ENCODE measurements around the gene VAV2.

Gene VAV2

DNA sequence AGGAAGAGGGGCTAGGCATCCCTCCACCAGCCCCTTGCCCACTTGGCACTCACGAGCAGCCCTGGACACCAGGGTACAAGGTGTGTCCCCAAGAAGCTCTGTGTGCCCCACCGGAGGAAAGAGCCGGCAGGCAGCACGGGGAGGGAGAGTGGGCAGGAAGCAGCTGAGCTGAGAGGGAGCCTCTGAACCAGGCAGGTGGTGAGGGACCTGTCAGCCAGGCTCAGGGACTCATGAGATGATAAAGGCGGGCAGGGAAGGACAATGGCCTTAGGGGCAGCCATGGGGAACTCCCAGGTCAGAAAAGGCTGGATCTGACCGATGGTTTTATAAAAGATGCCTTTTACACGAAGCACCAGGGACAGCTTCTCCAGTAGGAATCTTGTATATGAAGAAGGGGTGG lies 112.0 kb downstream of the VAV2 start:
- TF ChIP-seq, protein P1, sequence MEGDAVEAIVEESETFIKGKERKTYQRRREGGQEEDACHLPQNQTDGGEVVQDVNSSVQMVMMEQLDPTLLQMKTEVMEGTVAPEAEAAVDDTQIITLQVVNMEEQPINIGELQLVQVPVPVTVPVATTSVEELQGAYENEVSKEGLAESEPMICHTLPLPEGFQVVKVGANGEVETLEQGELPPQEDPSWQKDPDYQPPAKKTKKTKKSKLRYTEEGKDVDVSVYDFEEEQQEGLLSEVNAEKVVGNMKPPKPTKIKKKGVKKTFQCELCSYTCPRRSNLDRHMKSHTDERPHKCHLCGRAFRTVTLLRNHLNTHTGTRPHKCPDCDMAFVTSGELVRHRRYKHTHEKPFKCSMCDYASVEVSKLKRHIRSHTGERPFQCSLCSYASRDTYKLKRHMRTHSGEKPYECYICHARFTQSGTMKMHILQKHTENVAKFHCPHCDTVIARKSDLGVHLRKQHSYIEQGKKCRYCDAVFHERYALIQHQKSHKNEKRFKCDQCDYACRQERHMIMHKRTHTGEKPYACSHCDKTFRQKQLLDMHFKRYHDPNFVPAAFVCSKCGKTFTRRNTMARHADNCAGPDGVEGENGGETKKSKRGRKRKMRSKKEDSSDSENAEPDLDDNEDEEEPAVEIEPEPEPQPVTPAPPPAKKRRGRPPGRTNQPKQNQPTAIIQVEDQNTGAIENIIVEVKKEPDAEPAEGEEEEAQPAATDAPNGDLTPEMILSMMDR (conservative IDR thresholded peaks at IDR 0.05; ENCODE audit: control insufficient read depth, insufficient read depth, low read depth, low read length) = no peak
- no peak for DNase-seq (ENCODE audit: low read depth)
- no peak overlapping the region for H3K4me3 ChIP-seq (ENCODE audit: control insufficient read depth, low read depth, low read length)

DNA sequence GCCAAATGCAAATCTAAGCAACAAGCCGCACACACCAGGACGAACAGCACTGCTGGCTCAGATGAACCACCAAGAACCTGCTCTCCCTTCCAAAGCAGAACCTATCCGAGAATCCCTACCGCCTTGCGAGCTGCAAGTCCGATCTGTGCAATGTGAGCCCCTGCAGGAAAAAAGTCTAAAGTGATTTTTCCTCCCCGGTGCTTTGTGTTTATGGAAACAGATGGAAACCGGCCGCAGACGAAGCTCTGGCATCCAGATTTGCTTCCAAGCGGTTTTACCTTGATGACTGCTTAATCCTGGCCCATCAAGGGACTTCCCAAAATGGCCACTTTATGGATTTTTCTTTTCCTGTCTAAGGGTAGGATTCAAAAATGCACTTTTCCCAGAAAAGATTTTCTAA lies 112.5 kb downstream of the VAV2 start:
- H3K4me3 ChIP-seq (ENCODE audit: control insufficient read depth, low read depth, low read length) = no peak overlapping the region
- no peak for DNase-seq (ENCODE audit: low read depth)
- TF ChIP-seq, protein P1 (conservative IDR thresholded peaks at IDR 0.05; ENCODE audit: control insufficient read depth, insufficient read depth, low read depth, low read length) = no peak

DNA sequence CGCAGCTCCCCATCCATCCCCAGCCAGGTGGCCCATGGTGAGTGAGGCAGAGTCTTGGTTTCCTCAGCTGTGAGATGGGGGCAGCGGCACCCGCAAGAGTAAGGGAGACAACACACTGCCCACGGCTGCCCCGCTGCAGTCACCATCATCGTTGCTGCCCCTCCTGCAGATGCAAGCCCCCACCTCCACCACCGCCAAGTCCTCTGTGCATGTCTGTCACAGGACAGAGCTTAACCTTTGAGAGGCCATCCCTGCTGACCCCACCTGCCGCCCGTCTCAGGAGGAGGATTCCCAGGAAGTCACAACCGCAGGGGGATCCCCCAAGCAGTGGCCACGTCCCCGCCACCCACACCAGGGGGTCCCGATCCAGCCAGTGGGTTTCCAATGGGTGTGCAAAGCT lies 113.7 kb downstream of the VAV2 start:
- no peak overlapping the region for H3K4me3 ChIP-seq (ENCODE audit: control insufficient read depth, low read depth, low read length)
- no peak for DNase-seq (ENCODE audit: low read depth)

DNA sequence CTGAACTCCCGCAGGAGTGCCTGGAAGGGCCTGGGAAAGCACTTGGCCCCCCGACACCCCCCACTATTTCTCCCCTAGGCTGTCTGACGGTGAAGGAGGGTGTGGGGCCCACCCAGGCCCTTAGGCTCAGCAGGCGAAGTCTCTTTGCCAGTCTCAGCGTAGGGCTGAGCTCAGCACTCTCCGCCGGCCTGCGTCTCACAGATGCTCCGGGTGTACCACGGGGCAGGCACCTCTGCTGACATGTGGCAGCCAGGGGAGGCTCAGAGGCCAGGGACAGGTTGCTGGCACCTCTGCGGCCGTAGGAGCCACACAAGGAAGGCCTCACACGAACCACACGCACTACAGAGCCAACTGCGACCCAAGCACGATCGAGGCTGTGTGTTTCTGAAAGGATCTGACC lies 114.2 kb downstream of the VAV2 start:
- TF ChIP-seq, protein P1 (conservative IDR thresholded peaks at IDR 0.05; ENCODE audit: control insufficient read depth, insufficient read depth, low read depth, low read length) = no peak
- no peak for DNase-seq (ENCODE audit: low read depth)
- H3K4me3 ChIP-seq (ENCODE audit: control insufficient read depth, low read depth, low read length) = no peak overlapping the region

More for the DNA sequence above, 113.7 kb downstream of the VAV2 start:
- TF ChIP-seq, protein P1 (conservative IDR thresholded peaks at IDR 0.05; ENCODE audit: control insufficient read depth, insufficient read depth, low read depth, low read length) = no peak

DNA sequence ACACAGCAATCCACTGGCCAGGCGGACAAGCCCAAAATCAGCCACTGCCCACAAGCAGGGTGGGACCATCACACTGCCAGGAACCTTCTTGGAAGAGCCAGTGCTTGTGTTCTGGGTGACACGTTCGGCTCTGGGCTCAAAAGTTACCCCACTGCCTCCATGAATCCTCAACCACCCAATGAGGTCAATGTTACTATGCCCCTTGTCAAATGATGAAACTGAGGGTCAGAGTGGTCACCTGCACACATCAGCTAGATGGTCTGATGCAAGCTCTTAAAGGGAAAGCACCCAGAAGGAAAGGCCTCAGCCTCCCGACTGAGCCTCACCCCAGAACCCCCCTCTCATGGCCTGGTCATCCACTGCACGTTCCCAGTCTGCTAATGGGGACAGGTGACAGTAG lies 114.8 kb downstream of the VAV2 start:
- DNase-seq (ENCODE audit: low read depth) = no peak
- TF ChIP-seq, protein P1 (conservative IDR thresholded peaks at IDR 0.05; ENCODE audit: control insufficient read depth, insufficient read depth, low read depth, low read length) = no peak
- H3K4me3 ChIP-seq (ENCODE audit: control insufficient read depth, low read depth, low read length) = no peak overlapping the region

DNA sequence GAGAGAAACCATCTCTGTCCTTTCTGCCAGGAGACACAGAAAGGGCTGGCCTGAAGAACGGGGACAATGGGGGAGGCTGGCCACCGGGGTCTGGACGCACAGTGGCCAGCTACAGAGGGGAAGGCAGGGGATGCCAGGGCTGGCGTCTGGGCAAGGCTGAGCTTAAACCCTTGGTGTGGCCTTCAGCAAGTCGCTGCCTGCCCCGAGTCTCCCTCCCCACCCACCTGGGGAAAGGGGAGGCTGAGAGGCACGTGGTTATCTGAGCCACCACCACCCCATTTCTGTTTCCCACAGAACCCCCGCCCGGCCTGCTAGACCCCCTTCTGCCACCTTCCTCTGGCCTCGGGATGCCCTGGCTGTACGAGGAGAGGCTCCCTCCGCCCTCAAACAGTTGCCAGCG lies 115.3 kb downstream of the VAV2 start:
- TF ChIP-seq, protein P1 (conservative IDR thresholded peaks at IDR 0.05; ENCODE audit: control insufficient read depth, insufficient read depth, low read depth, low read length) = no peak
- H3K4me3 ChIP-seq (ENCODE audit: control insufficient read depth, low read depth, low read length) = no peak overlapping the region
- DNase-seq (ENCODE audit: low read depth) = no peak

DNA sequence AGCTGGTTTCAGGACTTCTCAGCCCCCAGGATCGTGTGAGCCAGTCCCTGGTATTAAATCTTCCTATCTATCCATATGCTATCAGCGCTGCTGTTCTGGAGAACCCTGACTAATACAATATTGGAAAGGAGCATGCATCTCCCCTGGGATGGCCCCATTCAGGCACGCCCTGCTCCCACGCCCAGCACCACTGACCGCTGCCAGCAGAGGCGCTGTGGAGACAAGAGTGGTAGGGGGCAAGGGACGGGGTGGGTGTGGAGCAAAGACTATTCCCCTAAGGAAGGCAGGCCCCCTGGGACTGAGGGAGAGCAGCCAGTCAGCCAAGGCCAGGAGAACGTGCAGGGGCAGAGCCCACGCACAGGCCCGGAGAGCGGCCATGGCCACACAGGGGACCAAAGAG lies 116.0 kb downstream of the VAV2 start:
- H3K4me3 ChIP-seq (ENCODE audit: control insufficient read depth, low read depth, low read length) = no peak overlapping the region
- TF ChIP-seq, protein P1 (conservative IDR thresholded peaks at IDR 0.05; ENCODE audit: control insufficient read depth, insufficient read depth, low read depth, low read length) = peak; percentile 53
- DNase-seq (ENCODE audit: low read depth) = peak; percentile 66

Measured in fibroblast of mammary gland (primary cell).